ENCODE measurements around the gene CTNNA3. TPM values are rescaled to one million over a fixed set of nuclear protein-coding genes. Genes with fewer than 3 reads are reported as not detected.

The CTNNA3 gene
- total and polyA plus RNA-seq, 2 of the 4 experiments (the other 2 are of a cell fraction): 0.19 to 0.90 TPM

DNA sequence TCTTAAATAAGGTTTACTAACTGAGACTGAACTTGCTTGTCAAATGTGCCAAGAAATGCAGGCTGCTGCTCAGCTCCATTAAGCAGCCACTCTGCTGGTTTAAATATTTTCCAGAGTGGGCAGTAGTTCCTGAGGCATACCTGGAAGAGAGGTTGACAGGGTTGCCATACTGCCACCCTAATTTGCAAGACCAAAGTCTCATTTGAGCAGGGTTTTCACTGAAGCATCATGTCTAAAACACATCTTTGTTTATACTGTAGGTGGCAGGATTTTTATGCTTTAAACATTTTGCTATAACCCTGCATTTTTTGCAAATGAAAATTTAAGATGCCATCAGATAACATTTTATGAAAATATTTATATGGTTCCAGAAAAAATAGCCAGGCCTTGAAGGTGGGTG is 1388.2 kb downstream of the CTNNA3 start:
- H2BK120ac ChIP-seq (ENCODE audit: low read depth, low read length): no peak overlapping the region
- no peaks in the 10 kb centered on the region for H3K27me3 ChIP-seq (ENCODE audit: control insufficient read depth, insufficient read depth, low read length)
- H4K5ac ChIP-seq (ENCODE audit: low read depth, low read length): no peak overlapping the region
- no peak for ATAC-seq (ENCODE audit: low read depth)
- no peak overlapping the region for H3K4ac ChIP-seq (ENCODE audit: low read depth, low read length)
- no peak overlapping the region for H2BK15ac ChIP-seq (ENCODE audit: low read depth, low read length)
- H4K20me1 ChIP-seq (ENCODE audit: insufficient read depth, low read length): no peaks in the 10 kb centered on the region
- no TSS peak for BruUV-seq (replicated peaks)
- no peak overlapping the region for H2AK9ac ChIP-seq (replicated peaks; ENCODE audit: low read depth, low read length, poor library complexity)
- ChIA-PET POLR2A (ENCODE audit: unreplicated experiment) (no interaction called here), CTCF (no interaction called here)
- intact Hi-C loops (cut with micrococcal nuclease): no loop called here
- H3K9me3 ChIP-seq (ENCODE audit: control insufficient read depth, insufficient read depth, low read length): no peaks in the 10 kb centered on the region
- no peak for DNase-seq
- no peaks in the 10 kb centered on the region for H3K4me1 ChIP-seq (ENCODE audit: control insufficient read depth, insufficient read depth, low read length)
- H3K36me3 ChIP-seq (ENCODE audit: control insufficient read depth, insufficient read depth, low read length): no peaks in the 10 kb centered on the region
- no peaks in the 10 kb centered on the region for H3K79me1 ChIP-seq (ENCODE audit: low read depth in 1 of 2, low read length in 2 of 2)
- no peaks in the 10 kb centered on the region for H3K9me1 ChIP-seq (ENCODE audit: insufficient read depth, low read length)
- TF ChIP-seq RCOR1 (IDR thresholded peaks at IDR 0.05; ENCODE audit: insufficient replicate concordance, low read length) (no peak), POLR2A (IDR thresholded peaks at IDR 0.05; ENCODE audit: low read depth, low read length) (no peak), BHLHE40 (IDR thresholded peaks at IDR 0.05; ENCODE audit: low read depth, low read length) (no peak), CHD1 (IDR thresholded peaks at IDR 0.05; ENCODE audit: low read depth, low read length) (no peak), SMC3 (IDR thresholded peaks at IDR 0.05; ENCODE audit: low read depth, low read length) (no peak), RAD21 (IDR thresholded peaks at IDR 0.05; ENCODE audit: low read length) (no peak), CEBPB (IDR thresholded peaks at IDR 0.05; ENCODE audit: low read depth, low read length) (no peak), FOS (IDR thresholded peaks at IDR 0.05; ENCODE audit: low read depth, low read length) (no peak), MAZ (IDR thresholded peaks at IDR 0.05; ENCODE audit: borderline replicate concordance, low read depth, low read length) (no peak), RFX5 (IDR thresholded peaks at IDR 0.05; ENCODE audit: low read depth, low read length) (no peak), NFE2L2 (IDR thresholded peaks at IDR 0.05; ENCODE audit: low read depth, low read length) (no peak), MXI1 (IDR thresholded peaks at IDR 0.05; ENCODE audit: borderline replicate concordance, low read depth, low read length) (no peak), MAFK (IDR thresholded peaks at IDR 0.05; ENCODE audit: low read depth, low read length) (no peak)
- TF ChIP-seq, protein P1, sequence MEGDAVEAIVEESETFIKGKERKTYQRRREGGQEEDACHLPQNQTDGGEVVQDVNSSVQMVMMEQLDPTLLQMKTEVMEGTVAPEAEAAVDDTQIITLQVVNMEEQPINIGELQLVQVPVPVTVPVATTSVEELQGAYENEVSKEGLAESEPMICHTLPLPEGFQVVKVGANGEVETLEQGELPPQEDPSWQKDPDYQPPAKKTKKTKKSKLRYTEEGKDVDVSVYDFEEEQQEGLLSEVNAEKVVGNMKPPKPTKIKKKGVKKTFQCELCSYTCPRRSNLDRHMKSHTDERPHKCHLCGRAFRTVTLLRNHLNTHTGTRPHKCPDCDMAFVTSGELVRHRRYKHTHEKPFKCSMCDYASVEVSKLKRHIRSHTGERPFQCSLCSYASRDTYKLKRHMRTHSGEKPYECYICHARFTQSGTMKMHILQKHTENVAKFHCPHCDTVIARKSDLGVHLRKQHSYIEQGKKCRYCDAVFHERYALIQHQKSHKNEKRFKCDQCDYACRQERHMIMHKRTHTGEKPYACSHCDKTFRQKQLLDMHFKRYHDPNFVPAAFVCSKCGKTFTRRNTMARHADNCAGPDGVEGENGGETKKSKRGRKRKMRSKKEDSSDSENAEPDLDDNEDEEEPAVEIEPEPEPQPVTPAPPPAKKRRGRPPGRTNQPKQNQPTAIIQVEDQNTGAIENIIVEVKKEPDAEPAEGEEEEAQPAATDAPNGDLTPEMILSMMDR (conservative IDR thresholded peaks at IDR 0.05; ENCODE audit: low read depth, low read length): no peak
- TF ChIP-seq, protein P2, sequence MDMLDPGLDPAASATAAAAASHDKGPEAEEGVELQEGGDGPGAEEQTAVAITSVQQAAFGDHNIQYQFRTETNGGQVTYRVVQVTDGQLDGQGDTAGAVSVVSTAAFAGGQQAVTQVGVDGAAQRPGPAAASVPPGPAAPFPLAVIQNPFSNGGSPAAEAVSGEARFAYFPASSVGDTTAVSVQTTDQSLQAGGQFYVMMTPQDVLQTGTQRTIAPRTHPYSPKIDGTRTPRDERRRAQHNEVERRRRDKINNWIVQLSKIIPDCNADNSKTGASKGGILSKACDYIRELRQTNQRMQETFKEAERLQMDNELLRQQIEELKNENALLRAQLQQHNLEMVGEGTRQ (IDR thresholded peaks at IDR 0.05; ENCODE audit: low read depth, low read length): no peak
- TF ChIP-seq, protein P3, sequence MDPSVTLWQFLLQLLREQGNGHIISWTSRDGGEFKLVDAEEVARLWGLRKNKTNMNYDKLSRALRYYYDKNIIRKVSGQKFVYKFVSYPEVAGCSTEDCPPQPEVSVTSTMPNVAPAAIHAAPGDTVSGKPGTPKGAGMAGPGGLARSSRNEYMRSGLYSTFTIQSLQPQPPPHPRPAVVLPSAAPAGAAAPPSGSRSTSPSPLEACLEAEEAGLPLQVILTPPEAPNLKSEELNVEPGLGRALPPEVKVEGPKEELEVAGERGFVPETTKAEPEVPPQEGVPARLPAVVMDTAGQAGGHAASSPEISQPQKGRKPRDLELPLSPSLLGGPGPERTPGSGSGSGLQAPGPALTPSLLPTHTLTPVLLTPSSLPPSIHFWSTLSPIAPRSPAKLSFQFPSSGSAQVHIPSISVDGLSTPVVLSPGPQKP (IDR thresholded peaks at IDR 0.05; ENCODE audit: borderline replicate concordance, low read depth, low read length): no peak
- no peak overlapping the region for H2AFZ ChIP-seq (replicated peaks; ENCODE audit: low read length, poor library complexity)
- H3K23ac ChIP-seq (ENCODE audit: low read depth, low read length): no peak overlapping the region
- H4K91ac ChIP-seq (ENCODE audit: insufficient read depth, low read depth, low read length): no peak overlapping the region
- no peak overlapping the region for H3K56ac ChIP-seq (ENCODE audit: extremely low read depth, insufficient read depth, low read length)
- H3K9ac ChIP-seq (ENCODE audit: low read depth, low read length): no peak overlapping the region
- no peak overlapping the region for H3K14ac ChIP-seq (replicated peaks; ENCODE audit: low read depth, low read length)
- no peak overlapping the region for H3K4me2 ChIP-seq (ENCODE audit: low read depth, low read length)
- H2BK5ac ChIP-seq (ENCODE audit: low read depth, low read length, poor library complexity, severe bottlenecking): no peak overlapping the region
- no peak overlapping the region for H2AK5ac ChIP-seq (ENCODE audit: low read depth, low read length)
- in situ Hi-C loops (cut with MboI; ENCODE audit: low sequenced_read_pairs): no loop called here
- H2BK20ac ChIP-seq (ENCODE audit: low read depth, low read length): no peak overlapping the region
- no peak overlapping the region for H3K4me3 ChIP-seq (ENCODE audit: insufficient read depth, low read depth, low read length)
- dilution Hi-C loops (cut with HindIII; ENCODE audit: low sequenced_read_pairs, unreplicated experiment): no loop called here
- no peak overlapping the region for H4K8ac ChIP-seq (ENCODE audit: low read depth in 2 of 2, low read length in 2 of 2)
- H3K18ac ChIP-seq (ENCODE audit: low read depth, low read length): no peak overlapping the region
- no peak overlapping the region for H3K27ac ChIP-seq (ENCODE audit: insufficient read depth, low read length)
